Thymus (tissue), 14 donors: ENCODE results near the gene DHFR2. TPM values are rescaled to one million over a fixed set of nuclear protein-coding genes. Genes with fewer than 3 reads are reported as not detected.
A peak's percentile ranks its signal among the peaks of the same experiment; 100 is the strongest.
"Not testable (repeated sequence)": the region's sequence is repeated elsewhere in the genome, so short reads cannot be mapped to it uniquely, and the experiment has no call there.

Experiments used
- DNase-seq, 9 donors: peaks; one replicate each; pipeline ENCODE4 v3.0.0-alpha.2; 2013; ENCODE audit warnings: low spot score in 9 of 9, low read depth in 6 of 9, missing footprints in 1 of 9
- H3K27ac ChIP-seq, 2 donors: one replicate each; pipeline ENCODE4 v1.5.1; 2013; ENCODE audit warnings: control low read depth in 1 of 2, low read depth in 1 of 2, low read length in 1 of 2, mild to moderate bottlenecking in 1 of 2, moderate library complexity in 1 of 2
- H3K27me3 ChIP-seq, 2 donors: one replicate each; pipeline ENCODE4 v1.5.1; 2013; ENCODE audit warnings: low read length in 1 of 2; ENCODE audit not compliant: control insufficient read depth in 2 of 2, insufficient read depth in 1 of 2
- H3K36me3 ChIP-seq, 2 donors: one replicate each; pipeline ENCODE4 v1.5.1; 2013; ENCODE audit warnings: low read length in 1 of 2, mild to moderate bottlenecking in 1 of 2, moderate library complexity in 1 of 2; ENCODE audit not compliant: control insufficient read depth in 2 of 2, insufficient read depth in 2 of 2
- H3K4me1 ChIP-seq, 2 donors: one replicate each; pipeline ENCODE4 v1.5.1; 2013; ENCODE audit warnings: low read length in 2 of 2; ENCODE audit not compliant: control insufficient read depth in 2 of 2, insufficient read depth in 2 of 2
- H3K4me3 ChIP-seq, 2 donors: one replicate each; pipeline ENCODE4 v1.5.1; 2013; ENCODE audit warnings: low read length in 2 of 2, control low read depth in 1 of 2, mild to moderate bottlenecking in 1 of 2
- H3K9me3 ChIP-seq, 2 donors: one replicate each; pipeline ENCODE4 v1.5.1; 2013; ENCODE audit warnings: low read length in 1 of 2, mild to moderate bottlenecking in 1 of 2; ENCODE audit not compliant: control insufficient read depth in 2 of 2, insufficient read depth in 1 of 2
- WGBS: extraction: QIAGEN DNeasy Blood & Tissue Kit; methylation state at CpG from one replicate; pipeline ENCODE4 v1.1.7; 2013; 5-methylcytosine and 5-hydroxymethylcytosine counted together
- long read RNA-seq, 10 donors: transcript quantifications; one replicate each; lab custom pipeline, GENCODE V29; 2026
- polyA plus RNA-seq: library from polyadenylated mRNA; stranded (reverse); fragments of 200-250 nt; gene quantifications from one replicate; pipeline ENCODE4 v1.2.3, GENCODE V29; 2013
- total RNA-seq: library from RNA; stranded (reverse); fragments of 120-200 nt; gene quantifications from one replicate; pipeline ENCODE4 v1.2.4, GENCODE V29; 2013
- donor health status: healthy.

DHFR2 gene
- total RNA-seq = 8.0 TPM
- polyA plus RNA-seq = 6.0 TPM
- long read RNA-seq, donor 1 = 0 reads
- long read RNA-seq, donor 2, full-length matches to known transcripts = 8 of 8 reads
- long read RNA-seq, donor 2, partial matches to known transcripts = 0 of 8 reads
- long read RNA-seq, donor 2, other reads (novel, unspliced or antisense) = 0 of 8 reads
- long read RNA-seq, donor 3, full-length matches to known transcripts = 8 of 8 reads
- long read RNA-seq, donor 3, partial matches to known transcripts = 0 of 8 reads
- long read RNA-seq, donor 3, other reads (novel, unspliced or antisense) = 0 of 8 reads
- long read RNA-seq, donor 4 = 0 reads
- long read RNA-seq, donor 5, full-length matches to known transcripts = 4 of 4 reads
- long read RNA-seq, donor 5, partial matches to known transcripts = 0 of 4 reads
- long read RNA-seq, donor 5, other reads (novel, unspliced or antisense) = 0 of 4 reads
- long read RNA-seq, donor 6, full-length matches to known transcripts = 3 of 3 reads
- long read RNA-seq, donor 6, partial matches to known transcripts = 0 of 3 reads
- long read RNA-seq, donor 6, other reads (novel, unspliced or antisense) = 0 of 3 reads
- long read RNA-seq, donor 7, full-length matches to known transcripts = 2 of 2 reads
- long read RNA-seq, donor 7, partial matches to known transcripts = 0 of 2 reads
- long read RNA-seq, donor 7, other reads (novel, unspliced or antisense) = 0 of 2 reads
- long read RNA-seq, donor 8, partial matches to known transcripts = 0 of 1 reads
- long read RNA-seq, donor 8, other reads (novel, unspliced or antisense) = 0 of 1 reads
- long read RNA-seq, donor 9, partial matches to known transcripts = 0 of 1 reads
- long read RNA-seq, donor 9, other reads (novel, unspliced or antisense) = 0 of 1 reads
- long read RNA-seq, donor 10, partial matches to known transcripts = 0 of 4 reads
- long read RNA-seq, donor 10, other reads (novel, unspliced or antisense) = 0 of 4 reads

- Histone ChIP-seq H3K36me3 (peaks cover 6 to 17% of the 10 kb centered on the region in 2 donors), H3K27ac (peak within 1 kb of the TSS; percentile 93 to 99), H3K27me3 (no peaks in the 10 kb centered on the region), H3K4me3 (peak within 1 kb of the TSS; percentile 64 to 87), H3K9me3 (no peaks in the 10 kb centered on the region), H3K4me1 (peaks cover 7 to 8% of the 10 kb centered on the region in 2 donors)
- peak; percentile 86 to 98 (median 93) for DNase-seq
- under 1% methylated on average over 52 of the region's 52 CpGs for WGBS
These were observed at the start of gene DHFR2, which contains the start of gene NSUN3 for GRCh38 chr3:94062513-94063404. Gene DHFR2, minus strand, starts transcription at chr3:94062916. Its CDS starts 1,405 bp downstream, at chr3:94061511. Gene NSUN3, plus strand, starts transcription at chr3:94063061. Its CDS starts 66 bp downstream, at chr3:94063127.

GRCh38 chr3:94110854-94111253, 48.1 kb upstream of the DHFR2 start:
- H3K4me3 ChIP-seq = no peak overlapping the region
- no peaks in the 10 kb centered on the region for H3K4me1 ChIP-seq
- no peaks in the 10 kb centered on the region for H3K9me3 ChIP-seq
- H3K27ac ChIP-seq = no peak overlapping the region
- peaks cover 4 to 21% of the 10 kb centered on the region in 2 donors for H3K36me3 ChIP-seq
- no peak for DNase-seq
- no peaks in the 10 kb centered on the region for H3K27me3 ChIP-seq

GRCh38 chr3:94110232-94110631, 47.5 kb upstream of the DHFR2 start:
- not testable (repeated sequence) for H3K4me3 ChIP-seq, H3K9me3 ChIP-seq, H3K27me3 ChIP-seq, H3K4me1 ChIP-seq, H3K27ac ChIP-seq, DNase-seq
- H3K36me3 ChIP-seq = peaks cover 4 to 21% of the 10 kb centered on the region in 2 donors

- H3K9me3 ChIP-seq = no peaks in the 10 kb centered on the region
- H3K27ac ChIP-seq = no peak overlapping the region
- no peak for DNase-seq
- no peaks in the 10 kb centered on the region for H3K27me3 ChIP-seq
- peaks cover 4 to 10% of the 10 kb centered on the region in 2 donors for H3K36me3 ChIP-seq
- H3K4me1 ChIP-seq = no peaks in the 10 kb centered on the region
- no peak overlapping the region for H3K4me3 ChIP-seq
- 93% methylated on average over 5 of the region's 5 CpGs for WGBS
These were observed 43.6 kb upstream of the DHFR2 start for GRCh38 chr3:94106268-94106667.

GRCh38 chr3:94101860-94102259, 39.1 kb upstream of the DHFR2 start:
- no peak for DNase-seq
- no peaks in the 10 kb centered on the region for H3K27me3 ChIP-seq
- no peaks in the 10 kb centered on the region for H3K9me3 ChIP-seq
- H3K4me1 ChIP-seq = no peaks in the 10 kb centered on the region
- no peak overlapping the region for H3K4me3 ChIP-seq
- H3K36me3 ChIP-seq = peaks cover 8 to 12% of the 10 kb centered on the region in 2 donors
- H3K27ac ChIP-seq = no peak overlapping the region
- 88% methylated on average over 4 of the region's 4 CpGs for WGBS

- no peak for DNase-seq
- Histone ChIP-seq H3K9me3 (no peaks in the 10 kb centered on the region), H3K27me3 (no peaks in the 10 kb centered on the region), H3K4me1 (no peaks in the 10 kb centered on the region), H3K36me3 (peaks cover 15 to 17% of the 10 kb centered on the region in 2 donors), H3K27ac (no peak overlapping the region), H3K4me3 (no peak overlapping the region)
- 98% methylated on average over 1 of the region's 1 CpG for WGBS
These were observed 36.6 kb upstream of the DHFR2 start for GRCh38 chr3:94099311-94099710.

GRCh38 chr3:94098452-94098851, 35.7 kb upstream of the DHFR2 start:
- H3K36me3 ChIP-seq = peaks cover 15 to 17% of the 10 kb centered on the region in 2 donors
- 97% methylated on average over 3 of the region's 3 CpGs for WGBS
- H3K4me3 ChIP-seq = no peak overlapping the region
- no peaks in the 10 kb centered on the region for H3K9me3 ChIP-seq
- H3K27ac ChIP-seq = no peak overlapping the region
- no peak for DNase-seq
- H3K27me3 ChIP-seq = no peaks in the 10 kb centered on the region
- no peaks in the 10 kb centered on the region for H3K4me1 ChIP-seq

GRCh38 chr3:94095111-94095510, 32.4 kb upstream of the DHFR2 start:
- WGBS = 94% methylated on average over 2 of the region's 2 CpGs
- DNase-seq = no peak
- peaks cover 15 to 17% of the 10 kb centered on the region in 2 donors for H3K36me3 ChIP-seq
- H3K27me3 ChIP-seq = no peaks in the 10 kb centered on the region
- H3K27ac ChIP-seq = no peak overlapping the region
- H3K4me1 ChIP-seq = no peaks in the 10 kb centered on the region
- H3K9me3 ChIP-seq = no peaks in the 10 kb centered on the region
- H3K4me3 ChIP-seq = no peak overlapping the region
